GM23338 (cell line): Measurements from ENCODE around the gene SAMD7.

Experiments
- CREB1 ChIP-seq: fragments of 250-450 bp; sonication (Bioruptor Pico); IDR thresholded peaks from 2 replicates; pipeline ENCODE4 v1.5.0; 2020; ENCODE audit warnings: low read depth, mild to moderate bottlenecking, moderate library complexity
- EZH2 ChIP-seq: fragments of 200-600 bp; sonication (generic); IDR thresholded peaks from one replicate; pipeline ENCODE4 v1.8.0; 2017; ENCODE audit warnings: antibody characterized with exemption, mild to moderate bottlenecking, low read depth; ENCODE audit not compliant: unreplicated experiment
- EZH2phosphoT487 ChIP-seq: fragments of 200-600 bp; sonication (generic); IDR thresholded peaks from one replicate; pipeline ENCODE4 v1.8.1; 2018; ENCODE audit warnings: antibody characterized with exemption; ENCODE audit not compliant: unreplicated experiment
- JUNB ChIP-seq: IDR thresholded peaks from one replicate; pipeline ENCODE4 v1.6.1; 2016; ENCODE audit warnings: antibody characterized with exemption; ENCODE audit not compliant: unreplicated experiment
- POLR2AphosphoS5 ChIP-seq: IDR thresholded peaks from 2 replicates; pipeline ENCODE4 v1.6.1; 2016; ENCODE audit warnings: antibody characterized with exemption, low read depth
- STAT1 ChIP-seq: IDR thresholded peaks from one replicate; pipeline ENCODE4 v1.6.1; 2016; ENCODE audit warnings: antibody characterized with exemption; ENCODE audit not compliant: unreplicated experiment
- TF ChIP-seq, protein P1 (sequence below), 2 experiments: fragments of 200-600 bp in 1 of 2; sonication (generic) in 1 of 2; conservative IDR thresholded peaks; 2 replicates each; pipeline versions ENCODE4 v1.5.1 to v1.6.1; 2016 to 2017; ENCODE audit warnings: antibody characterized with exemption in 2 of 2, low read depth in 2 of 2, mild to moderate bottlenecking in 2 of 2, moderate library complexity in 1 of 2

DNA sequence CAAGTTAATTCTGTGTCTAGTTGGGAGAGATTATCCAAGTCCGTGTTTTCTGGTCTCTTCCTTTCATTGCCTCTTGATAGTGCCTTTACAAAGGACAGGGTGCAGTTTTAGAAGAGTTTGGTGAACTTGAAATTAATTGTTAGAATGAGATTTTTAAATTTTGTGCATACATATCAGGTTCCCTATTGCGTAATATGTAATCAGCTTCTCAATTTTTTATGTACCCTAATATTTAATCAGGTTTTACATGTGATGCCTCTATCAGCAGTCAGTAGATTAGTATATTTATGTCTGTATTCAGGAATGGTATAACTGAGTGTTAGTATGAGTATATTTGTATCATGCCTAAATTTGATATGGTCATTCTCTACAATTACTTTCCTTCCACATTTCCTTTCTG is 60.1 kb downstream of the SAMD7 start:
- TF ChIP-seq EZH2phosphoT487 (no peak), POLR2AphosphoS5 (no peak), EZH2 (no peak), JUNB (no peak), STAT1 (no peak), CREB1 (CRISPR knock-in tag) (no peak)
- TF ChIP-seq, protein P1, sequence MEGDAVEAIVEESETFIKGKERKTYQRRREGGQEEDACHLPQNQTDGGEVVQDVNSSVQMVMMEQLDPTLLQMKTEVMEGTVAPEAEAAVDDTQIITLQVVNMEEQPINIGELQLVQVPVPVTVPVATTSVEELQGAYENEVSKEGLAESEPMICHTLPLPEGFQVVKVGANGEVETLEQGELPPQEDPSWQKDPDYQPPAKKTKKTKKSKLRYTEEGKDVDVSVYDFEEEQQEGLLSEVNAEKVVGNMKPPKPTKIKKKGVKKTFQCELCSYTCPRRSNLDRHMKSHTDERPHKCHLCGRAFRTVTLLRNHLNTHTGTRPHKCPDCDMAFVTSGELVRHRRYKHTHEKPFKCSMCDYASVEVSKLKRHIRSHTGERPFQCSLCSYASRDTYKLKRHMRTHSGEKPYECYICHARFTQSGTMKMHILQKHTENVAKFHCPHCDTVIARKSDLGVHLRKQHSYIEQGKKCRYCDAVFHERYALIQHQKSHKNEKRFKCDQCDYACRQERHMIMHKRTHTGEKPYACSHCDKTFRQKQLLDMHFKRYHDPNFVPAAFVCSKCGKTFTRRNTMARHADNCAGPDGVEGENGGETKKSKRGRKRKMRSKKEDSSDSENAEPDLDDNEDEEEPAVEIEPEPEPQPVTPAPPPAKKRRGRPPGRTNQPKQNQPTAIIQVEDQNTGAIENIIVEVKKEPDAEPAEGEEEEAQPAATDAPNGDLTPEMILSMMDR (conservative IDR thresholded peaks at IDR 0.05; ENCODE audit: low read depth in 2 of 2) = no peak
